T-helper 1 cell (primary cell): ENCODE data around the gene GP2.

ENCODE experiments used
- DNase-seq, 5 donors: peaks; one replicate each; pipeline ENCODE4 v3.0.0-alpha.2; 2012 to 2020
- total RNA-seq, 4 donors: gene quantifications; one replicate each; lab custom pipeline; 2026; lab: John Stamatoyannopoulos, UW

GP2 gene
- total RNA-seq: 0 reads per million in 4 donors

- no peak for DNase-seq
These were observed at the start of gene GP2 for GRCh38 chr16:20327444-20328041. Gene GP2 (minus strand): TSS chr16:20327513. CDS start chr16:20326431, 1,082 bp downstream.

- no peak for DNase-seq
These were observed 45.4 kb upstream of the GP2 start for GRCh38 chr16:20372701-20373100.

GRCh38 chr16:20369452-20370054 is 42.2 kb upstream of the GP2 start:
- DNase-seq: no peak

GRCh38 chr16:20364051-20364450 is 36.7 kb upstream of the GP2 start:
- DNase-seq: no peak

- no peak for DNase-seq
These were observed 35.9 kb upstream of the GP2 start for GRCh38 chr16:20363191-20363590.

GRCh38 chr16:20359997-20360396 is 32.7 kb upstream of the GP2 start:
- no peak for DNase-seq

- DNase-seq: no peak
These were observed 27.9 kb upstream of the GP2 start for GRCh38 chr16:20355114-20355782.

- DNase-seq: no peak
These were observed 26.1 kb upstream of the GP2 start for GRCh38 chr16:20353379-20353778.

- no peak for DNase-seq
These were observed 25.3 kb upstream of the GP2 start, which contains the start of gene UMOD for GRCh38 chr16:20352615-20353014. Gene UMOD (minus strand): TSS chr16:20352715. CDS start chr16:20350737, 1,978 bp downstream.

GRCh38 chr16:20349615-20350014 is 22.3 kb upstream of the GP2 start:
- no peak for DNase-seq

GRCh38 chr16:20348365-20349185 is 21.3 kb upstream of the GP2 start:
- DNase-seq: no peak

- DNase-seq: no peak
These were observed 20.5 kb upstream of the GP2 start for GRCh38 chr16:20347666-20348364.

- DNase-seq: no peak
These were observed 17.3 kb upstream of the GP2 start for GRCh38 chr16:20344611-20345010.

GRCh38 chr16:20339744-20340143 is 12.4 kb upstream of the GP2 start:
- no peak for DNase-seq

- DNase-seq: no peak
These were observed 9.6 kb upstream of the GP2 start for GRCh38 chr16:20336955-20337354.

- DNase-seq: no peak
These were observed 7.1 kb upstream of the GP2 start for GRCh38 chr16:20334396-20334795.

GRCh38 chr16:20333120-20333519 is 5.8 kb upstream of the GP2 start:
- DNase-seq: no peak

- no peak for DNase-seq
These were observed 5.1 kb upstream of the GP2 start for GRCh38 chr16:20332411-20332810.

- DNase-seq: no peak
These were observed 4.3 kb upstream of the GP2 start for GRCh38 chr16:20331635-20332034.

- DNase-seq: no peak
These were observed 2.3 kb upstream of the GP2 start for GRCh38 chr16:20329392-20330138.

- no peak for DNase-seq
These were observed 992 bp downstream of the GP2 start for GRCh38 chr16:20326321-20326720.

- DNase-seq: no peak
These were observed 2.3 kb downstream of the GP2 start for GRCh38 chr16:20325005-20325404.
